ENCODE results near the gene OLFM1.

OLFM1 gene

GRCh38 chr9:135076876-135077430, 10.5 kb upstream of the OLFM1 start:
- DNase-seq = peak; percentile 17

DNA sequence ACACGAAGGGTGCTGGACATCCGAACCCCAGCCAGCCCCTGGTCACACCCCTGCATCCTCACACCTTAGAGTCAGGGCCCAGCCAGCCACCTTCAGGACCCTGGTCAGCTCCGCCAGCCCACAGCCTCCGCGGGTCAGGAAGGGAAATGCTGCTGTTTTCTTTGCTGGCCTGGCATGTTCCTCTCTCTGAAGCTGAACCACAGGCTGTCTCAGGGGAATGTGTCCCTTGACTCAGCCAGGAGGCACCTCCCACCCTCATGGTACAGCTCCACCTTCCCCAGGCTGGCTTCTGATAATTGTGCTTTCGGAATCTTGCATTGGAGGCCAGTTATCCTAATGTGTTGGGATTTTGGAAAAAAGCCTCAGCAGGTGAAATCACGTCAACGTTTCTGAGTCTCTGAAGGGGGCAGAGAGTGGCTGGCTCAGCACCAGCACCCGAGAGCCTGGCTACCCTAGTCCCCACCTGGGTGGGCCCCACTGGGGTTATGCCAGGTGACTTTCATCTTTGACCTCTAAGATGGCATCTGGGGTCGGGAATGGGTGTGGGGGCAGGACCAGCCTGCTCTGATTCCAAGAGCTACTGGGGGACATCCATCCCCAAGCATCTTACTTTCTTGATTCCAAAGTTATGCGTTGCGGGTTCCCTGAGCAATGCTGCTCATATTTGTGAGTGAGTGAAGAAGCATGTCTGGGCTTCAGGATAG, 9.8 kb upstream of the OLFM1 start:
- DNase-seq = peak; percentile 53

DNA sequence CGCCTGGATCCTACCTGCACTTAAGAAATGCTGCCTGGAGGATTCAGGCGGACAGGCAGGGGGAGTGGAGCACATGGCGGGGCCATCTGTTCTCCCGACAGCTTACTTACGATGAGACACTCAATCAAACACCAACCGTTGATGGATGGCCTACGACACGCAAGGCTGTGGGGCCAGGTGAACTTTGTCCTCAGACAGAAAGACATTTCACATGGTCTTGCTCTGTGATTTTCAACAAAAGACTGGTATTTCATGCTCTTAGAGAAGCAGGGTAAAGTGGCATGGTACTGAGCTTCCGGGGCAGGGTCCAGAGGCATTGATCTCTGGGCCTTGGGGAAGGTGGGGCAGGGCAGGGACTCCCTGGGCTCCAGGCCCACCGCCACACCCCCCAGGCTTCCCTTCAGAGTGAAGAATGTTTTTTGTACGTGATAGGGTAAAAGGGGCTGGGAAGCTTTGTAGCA, 9.1 kb upstream of the OLFM1 start:
- peak; percentile 8 for DNase-seq

- peak; percentile 10 for DNase-seq
Observed at GRCh38 chr9:135079018-135079417, 8.4 kb upstream of the OLFM1 start.

DNA sequence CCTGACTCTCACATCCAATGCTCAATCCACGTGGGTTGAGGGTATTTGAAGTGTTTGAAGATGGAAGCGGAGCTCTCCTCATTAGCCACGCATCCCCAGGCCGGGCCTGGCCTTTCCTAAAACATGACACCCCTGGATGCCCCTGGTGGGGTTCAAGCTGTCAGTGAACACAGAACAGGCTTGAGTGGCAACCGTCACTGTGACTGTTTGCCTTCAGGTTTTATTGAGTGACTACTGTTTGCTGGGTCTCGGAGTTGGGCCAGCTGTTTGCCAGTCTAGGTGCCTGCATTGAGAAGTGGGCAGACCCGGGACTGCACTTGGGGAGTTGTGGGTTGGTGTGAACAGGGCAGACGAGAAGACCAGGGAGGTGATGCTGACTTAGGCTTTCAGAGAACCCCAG, 7.8 kb upstream of the OLFM1 start:
- peak; percentile 13 for DNase-seq

- no peak for DNase-seq
Observed at GRCh38 chr9:135080286-135081263, 6.9 kb upstream of the OLFM1 start.

DNA sequence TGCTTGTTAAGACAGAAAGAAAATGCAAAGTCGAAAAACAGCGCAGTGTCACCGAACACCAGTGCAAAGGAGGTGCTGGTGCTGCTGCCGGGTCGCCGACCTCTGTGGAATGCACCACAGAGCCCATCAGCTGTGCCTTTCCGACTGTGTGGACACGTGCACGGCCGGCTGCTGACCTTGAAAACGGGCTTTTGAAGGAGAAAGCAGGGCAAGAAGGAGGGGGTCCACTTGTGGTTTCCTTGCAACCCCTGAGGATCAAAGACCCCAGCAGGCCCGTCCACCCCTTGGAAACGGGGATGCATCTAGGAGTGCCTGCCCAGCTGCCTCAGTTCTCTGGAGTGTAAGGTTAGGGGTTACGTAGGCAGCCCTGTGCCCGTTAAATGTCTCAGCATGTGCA, 6.2 kb upstream of the OLFM1 start:
- DNase-seq = no peak

GRCh38 chr9:135081731-135082130, 5.7 kb upstream of the OLFM1 start:
- no peak for DNase-seq

DNA sequence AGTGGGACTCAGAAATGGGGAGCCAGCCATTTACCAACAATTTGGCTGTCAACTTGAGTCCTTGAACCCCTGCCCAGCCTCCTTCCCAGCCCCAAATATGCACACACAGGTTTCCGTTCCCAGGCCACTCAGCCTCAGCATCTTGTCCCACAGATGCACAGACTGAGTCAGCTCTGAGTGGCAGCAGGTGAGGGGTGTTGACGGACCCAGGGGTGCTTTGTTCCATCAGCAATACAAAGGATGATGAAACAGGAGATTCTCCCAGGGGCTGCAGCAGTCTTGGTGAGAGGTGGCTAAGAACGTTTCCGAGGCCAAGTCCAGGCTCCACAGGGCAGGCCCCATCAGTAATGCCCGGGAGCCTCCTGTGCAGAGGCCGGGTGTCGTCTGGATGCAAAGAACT, 4.9 kb upstream of the OLFM1 start:
- DNase-seq = no peak

- no peak for DNase-seq
Observed at GRCh38 chr9:135083241-135083810, 4.1 kb upstream of the OLFM1 start.

GRCh38 chr9:135083831-135084230, 3.6 kb upstream of the OLFM1 start:
- DNase-seq = no peak

DNA sequence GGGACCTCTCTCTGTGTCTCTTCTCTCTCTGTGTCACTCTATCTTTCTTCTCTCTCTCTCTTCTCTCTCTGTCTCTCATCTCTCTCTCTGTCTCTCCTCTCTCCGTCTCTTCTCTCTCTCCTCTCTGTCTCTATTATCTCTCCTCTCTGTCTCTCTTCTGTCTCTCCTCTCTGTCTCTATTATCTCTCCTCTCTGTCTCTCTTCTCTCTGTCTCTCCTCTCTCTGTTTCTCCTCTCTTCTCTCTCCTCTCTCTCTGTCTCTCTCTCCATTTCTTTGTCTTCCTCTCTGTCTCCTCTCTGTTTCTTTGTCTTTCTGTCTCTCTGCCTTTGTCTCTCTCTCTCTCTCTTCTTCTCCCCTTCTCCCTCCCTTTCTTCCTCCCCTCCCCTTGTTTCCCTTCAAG, 3.2 kb upstream of the OLFM1 start:
- no peak for DNase-seq

GRCh38 chr9:135084881-135085760, 2.3 kb upstream of the OLFM1 start:
- no peak for DNase-seq

GRCh38 chr9:135085830-135086546, 1.5 kb upstream of the OLFM1 start:
- DNase-seq = peak; percentile 81

GRCh38 chr9:135086597-135087488, 625 bp upstream of the OLFM1 start:
- DNase-seq = no peak

DNA sequence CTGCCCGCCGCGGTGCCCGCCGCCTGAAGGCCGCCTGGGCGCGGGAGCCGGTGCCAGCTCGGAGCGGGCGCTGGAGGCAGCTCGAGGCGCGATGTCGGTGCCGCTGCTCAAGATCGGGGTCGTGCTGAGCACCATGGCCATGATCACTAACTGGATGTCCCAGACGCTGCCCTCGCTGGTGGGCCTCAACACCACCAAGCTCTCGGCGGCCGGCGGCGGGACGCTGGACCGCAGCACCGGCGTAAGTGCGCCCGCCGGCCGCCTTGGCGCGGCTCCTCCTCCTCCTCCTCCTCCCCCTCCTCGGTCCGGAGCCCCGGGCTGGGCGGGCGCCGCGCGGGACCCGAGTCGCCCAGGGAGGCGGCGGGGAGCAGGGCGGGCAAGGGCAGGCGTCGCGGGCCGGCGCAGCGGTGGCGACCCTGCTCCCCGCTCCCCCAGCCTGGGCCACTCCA, 455 bp downstream of the OLFM1 start:
- no peak for DNase-seq

- no peak for DNase-seq
Observed at GRCh38 chr9:135088348-135088978, 995 bp downstream of the OLFM1 start.

- DNase-seq = no peak
Observed at GRCh38 chr9:135088979-135089847, 1.7 kb downstream of the OLFM1 start.

GRCh38 chr9:135090081-135090480, 2.6 kb downstream of the OLFM1 start:
- DNase-seq = no peak
